CD4-positive, alpha-beta T cell treated with Interleukin-17A for 1 hour (primary cell): ENCODE measurements around the gene KCNAB3.
A peak's percentile ranks its signal among the peaks of the same experiment; 100 is the strongest.

Source experiments
- DNase-seq: peaks from one replicate; pipeline ENCODE4 v3.0.0-alpha.2; 2020

Gene KCNAB3

DNA sequence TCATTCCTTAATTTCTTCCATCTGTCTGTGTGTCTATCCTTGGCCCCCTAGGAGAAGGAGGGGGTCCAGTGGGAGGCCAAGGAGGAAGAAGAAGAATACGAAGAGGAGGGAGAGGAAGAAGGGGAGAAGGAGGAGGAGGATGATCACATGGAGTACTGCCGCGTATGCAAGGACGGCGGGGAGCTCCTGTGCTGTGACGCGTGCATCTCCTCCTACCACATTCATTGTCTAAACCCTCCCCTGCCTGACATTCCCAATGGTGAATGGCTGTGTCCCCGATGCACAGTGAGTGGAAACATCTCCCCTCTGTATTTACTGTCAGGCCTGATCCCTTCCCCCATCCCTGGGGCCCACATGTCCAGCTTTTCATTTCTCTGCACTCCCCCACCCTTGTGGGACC lies 34.8 kb downstream of the KCNAB3 start:
- DNase-seq, result no peak

DNA sequence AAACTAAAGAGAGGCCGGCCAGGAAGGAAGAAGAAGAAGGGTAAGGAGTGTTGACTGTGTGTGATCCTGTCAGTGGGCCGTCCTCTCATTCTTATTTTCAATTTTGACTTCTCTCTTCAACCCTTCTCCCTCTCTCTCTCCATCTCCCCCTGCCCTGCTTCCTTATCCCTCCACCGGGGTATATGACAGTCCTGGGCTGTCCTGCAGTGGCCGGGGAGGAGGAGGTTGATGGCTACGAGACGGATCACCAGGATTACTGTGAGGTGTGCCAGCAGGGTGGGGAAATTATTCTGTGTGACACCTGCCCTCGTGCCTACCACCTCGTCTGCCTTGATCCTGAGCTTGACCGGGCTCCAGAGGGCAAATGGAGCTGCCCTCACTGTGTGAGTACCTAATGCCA lies 35.4 kb downstream of the KCNAB3 start:
- DNase-seq, result no peak

DNA sequence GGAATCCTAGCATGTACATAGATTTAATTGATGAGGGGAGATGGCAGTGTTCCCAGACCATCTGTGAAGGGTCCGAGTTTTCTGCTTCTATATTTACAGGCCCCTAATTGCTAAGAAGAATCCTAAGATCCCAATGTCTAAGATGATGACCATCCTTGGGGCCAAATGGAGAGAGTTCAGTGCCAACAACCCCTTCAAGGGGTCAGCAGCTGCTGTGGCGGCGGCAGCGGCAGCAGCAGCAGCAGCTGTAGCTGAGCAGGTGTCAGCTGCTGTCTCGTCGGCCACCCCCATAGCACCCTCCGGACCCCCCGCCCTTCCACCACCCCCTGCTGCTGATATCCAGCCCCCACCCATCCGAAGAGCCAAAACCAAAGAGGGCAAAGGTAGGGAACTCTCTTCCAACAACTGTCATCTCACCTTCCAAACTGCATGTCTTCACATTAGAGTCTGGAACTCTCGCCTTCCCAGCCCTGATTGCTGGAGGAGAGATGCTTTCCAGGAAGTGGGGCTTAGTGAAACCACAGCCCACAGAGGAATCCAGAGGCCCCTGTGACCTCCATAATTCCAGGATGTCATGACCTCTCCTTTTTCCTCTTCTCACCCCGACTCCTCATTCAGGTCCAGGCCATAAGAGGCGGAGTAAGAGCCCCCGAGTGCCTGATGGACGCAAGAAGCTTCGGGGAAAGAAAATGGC lies 36.3 kb downstream of the KCNAB3 start:
- DNase-seq, result no peak

DNA sequence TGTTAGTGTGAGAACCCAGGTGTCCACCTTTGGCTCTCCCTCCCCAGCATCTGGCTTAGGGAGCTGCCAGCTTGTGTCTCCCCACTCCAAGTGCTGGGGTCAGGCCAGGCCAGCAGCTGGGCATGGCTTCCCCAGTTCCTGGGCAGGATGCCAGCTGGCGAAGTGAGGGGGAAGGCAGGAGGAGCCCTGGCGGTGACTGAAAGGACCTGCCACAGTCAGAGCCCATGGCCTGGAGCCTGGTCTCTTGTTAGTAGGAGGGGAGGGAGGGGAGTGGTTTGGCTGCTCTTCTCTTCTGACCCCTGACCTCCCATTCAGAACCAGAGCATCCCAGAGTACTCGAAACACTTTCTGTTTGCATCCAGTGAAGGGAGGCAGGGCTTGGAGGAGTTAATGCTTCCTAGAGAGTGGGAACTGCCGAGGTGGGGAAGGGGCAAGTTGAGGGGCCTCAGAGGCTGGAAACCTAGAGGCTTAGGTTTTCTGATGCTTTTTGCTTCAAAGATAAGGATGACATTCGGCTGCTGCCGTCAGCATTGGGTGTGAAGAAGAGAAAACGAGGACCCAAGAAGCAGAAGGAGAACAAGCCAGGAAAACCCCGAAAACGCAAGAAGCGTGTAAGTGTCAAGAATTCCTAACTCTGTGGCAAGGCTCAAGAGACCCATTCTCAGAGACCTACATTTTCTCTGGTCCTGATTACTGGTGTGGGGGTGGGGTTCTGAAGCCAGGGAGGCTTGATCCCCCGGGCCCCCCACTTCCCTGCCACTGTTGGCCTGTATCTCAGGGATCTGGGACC lies 40.3 kb downstream of the KCNAB3 start:
- peak; percentile 53 for DNase-seq

DNA sequence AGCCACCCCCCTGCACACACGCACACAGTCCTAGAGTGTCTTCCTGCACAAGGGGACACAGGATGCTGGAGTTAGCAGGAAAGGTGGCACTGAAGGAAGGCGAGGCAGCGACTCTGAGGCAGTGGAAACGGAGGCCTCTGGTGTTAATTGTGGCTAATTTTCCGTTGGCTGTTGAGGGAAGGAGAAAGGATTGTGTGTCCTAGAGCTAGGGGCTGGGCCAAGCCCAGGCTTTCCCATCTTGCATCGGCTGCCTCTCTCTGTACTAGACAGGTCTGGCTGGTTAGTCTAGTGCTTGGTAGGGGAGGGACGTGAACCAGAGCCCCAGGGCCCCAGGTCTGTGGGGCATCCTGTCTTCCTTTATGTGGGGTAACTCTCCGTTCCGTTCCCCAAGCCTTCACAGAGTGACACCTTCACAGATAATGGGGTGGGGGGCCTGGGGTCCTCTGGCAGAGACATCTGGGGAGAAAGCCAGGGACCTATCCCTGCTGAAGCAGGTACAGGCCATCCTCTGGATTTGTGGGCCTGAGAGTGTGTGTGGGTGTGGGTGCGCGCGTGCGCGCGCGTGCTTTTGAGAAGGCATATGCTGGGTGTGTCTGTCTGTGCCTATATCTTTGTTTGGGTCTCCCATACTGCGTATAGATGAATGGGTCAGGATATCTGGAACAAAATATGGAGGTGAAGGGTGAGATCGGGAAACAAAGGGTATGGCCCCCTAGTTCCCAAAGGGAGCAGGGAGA lies 41.3 kb downstream of the KCNAB3 start, which contains the start of gene CHD3:
Gene CHD3 (plus strand): TSS at position 606 of the 737 bp plus-strand sequence. CDS start 212 bp downstream, outside the sequence.
- peak; percentile 52 for DNase-seq

DNA sequence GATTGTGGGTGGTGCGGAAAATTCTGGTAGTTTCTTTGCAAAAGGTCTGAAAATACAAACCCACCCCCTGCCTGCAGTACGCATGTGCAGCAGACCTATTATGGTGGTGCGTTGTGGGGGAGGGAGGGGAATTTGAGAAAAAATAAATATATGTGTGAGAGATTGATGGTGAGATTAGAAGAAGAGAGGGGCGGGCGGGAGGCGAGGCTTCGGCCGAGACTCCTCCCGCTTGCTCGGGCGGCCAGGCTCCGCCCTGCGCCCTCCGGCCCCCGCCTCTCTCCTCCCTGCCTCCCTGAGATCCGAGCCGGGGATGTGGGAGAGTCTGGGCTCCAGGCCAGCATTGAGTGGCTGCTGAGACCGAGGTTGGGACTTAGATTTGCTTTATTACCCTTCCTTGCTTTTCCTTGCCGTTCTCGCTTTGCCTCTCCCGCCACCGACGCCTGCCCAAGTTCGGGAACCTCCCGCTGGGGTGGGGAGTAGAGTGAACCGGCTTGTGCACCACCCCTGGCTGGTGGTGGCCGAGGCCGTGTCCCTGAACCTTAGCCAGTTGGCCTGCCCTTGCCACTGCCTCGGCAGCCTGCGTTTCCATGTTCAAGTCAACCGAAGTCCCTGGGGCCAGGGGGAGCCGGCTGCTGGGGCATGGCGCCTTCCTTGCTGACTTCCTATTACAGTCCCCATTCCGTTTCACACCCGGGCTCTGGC lies 42.0 kb downstream of the KCNAB3 start:
- DNase-seq, result peak; percentile 97

DNA sequence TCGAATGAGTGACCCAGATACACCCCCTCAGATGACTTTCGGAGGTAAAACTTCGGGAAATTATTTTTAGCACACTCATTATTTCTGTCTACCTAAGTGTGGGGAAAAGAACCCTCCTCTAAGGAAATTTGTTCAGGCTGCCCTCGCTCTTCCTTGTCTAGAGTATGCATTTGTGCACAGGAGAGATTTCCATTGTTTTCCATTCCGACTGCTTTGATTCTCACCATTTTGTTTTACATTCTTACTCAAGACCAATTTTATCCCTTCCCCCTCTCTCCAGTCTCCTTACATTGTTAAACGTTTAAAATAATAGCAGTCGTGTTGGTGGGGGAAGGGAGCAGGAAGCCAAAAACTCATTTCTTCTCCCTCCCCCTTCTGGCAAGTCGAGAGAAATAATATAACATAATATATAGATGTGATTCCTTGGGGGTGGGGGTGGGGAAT lies 42.6 kb downstream of the KCNAB3 start:
- no peak for DNase-seq

DNA sequence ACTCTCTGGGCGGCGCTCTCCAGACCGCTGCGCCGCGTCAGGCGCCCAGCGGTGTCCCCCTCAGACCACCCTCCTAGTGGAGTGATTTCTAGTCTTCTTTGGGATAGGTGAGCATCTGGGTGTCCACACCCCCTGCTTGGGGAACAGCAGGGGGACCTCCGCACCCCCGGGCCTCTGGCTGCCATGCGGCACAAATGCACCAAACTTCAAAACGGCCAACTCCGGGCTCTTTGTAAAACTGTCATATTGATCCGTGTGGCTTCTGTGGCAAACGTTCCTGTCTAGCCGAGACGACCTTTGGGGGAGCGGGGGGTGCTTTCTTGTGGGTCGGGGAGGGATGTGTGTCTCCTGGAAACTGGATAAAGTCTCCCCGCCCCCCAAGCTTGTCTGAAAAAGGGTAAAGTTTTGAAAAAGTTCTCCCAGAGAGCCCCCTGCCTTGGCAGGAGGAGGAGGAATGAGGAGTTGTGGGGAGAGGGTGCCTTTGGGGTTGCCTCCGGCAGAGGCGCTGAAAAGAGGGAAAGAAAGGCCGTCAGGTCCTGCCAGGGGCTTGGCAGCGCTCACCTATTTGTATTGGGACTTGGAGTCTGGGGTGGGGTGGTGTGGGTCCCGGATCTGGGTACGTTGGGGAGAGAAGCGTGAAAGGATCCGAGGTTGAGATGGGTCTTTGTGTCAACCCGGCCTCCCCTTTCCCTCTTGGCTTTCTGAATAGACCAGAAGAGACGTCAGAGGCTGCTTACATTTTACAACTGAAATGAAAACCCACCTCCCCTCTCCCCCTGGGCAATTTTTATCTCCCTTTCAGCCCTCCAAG lies 43.2 kb downstream of the KCNAB3 start:
- DNase-seq, result peak; percentile 79

DNA sequence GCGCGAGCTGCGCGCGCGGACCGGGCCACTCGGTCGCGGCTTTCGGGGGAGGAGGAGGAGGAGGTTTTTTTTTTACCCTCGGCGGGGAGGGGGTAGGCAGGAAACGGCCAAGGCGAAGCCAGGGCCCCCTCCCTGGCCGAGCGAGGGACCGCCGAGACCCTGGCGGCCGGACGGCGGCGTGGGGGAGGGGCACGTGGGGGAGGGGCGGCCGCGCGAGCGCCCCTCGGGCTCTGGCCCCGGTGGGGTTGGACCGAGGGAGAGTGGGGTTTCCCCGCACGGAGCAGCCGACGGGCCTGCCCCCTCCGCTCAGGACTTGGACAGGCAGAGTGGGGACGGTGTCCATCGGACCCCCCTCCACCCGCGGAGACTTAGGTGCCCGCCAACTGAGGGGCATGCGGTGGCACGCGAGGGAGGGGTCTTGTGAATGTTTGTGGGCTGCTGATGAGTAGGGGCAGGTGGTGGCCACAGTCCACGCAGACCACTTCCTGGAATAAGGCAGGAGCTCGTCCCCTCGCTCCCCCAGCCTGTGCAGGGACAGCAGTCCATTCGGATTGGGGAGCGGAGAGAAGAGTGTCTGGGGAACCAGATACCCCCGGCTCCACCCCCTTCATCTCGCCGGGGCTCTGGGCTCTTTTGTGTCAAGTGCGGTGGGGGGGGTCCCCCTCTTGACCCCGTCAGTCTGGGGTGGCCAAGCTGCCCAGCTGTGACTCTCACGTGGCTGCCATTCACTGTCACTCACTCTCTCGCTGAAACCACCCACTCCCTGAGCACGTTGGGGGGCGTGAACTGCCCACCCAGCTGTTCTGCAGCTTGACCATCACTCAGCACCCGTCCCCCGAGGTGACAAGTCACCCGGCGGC lies 44.1 kb downstream of the KCNAB3 start:
- DNase-seq, result peak; percentile 59

DNA sequence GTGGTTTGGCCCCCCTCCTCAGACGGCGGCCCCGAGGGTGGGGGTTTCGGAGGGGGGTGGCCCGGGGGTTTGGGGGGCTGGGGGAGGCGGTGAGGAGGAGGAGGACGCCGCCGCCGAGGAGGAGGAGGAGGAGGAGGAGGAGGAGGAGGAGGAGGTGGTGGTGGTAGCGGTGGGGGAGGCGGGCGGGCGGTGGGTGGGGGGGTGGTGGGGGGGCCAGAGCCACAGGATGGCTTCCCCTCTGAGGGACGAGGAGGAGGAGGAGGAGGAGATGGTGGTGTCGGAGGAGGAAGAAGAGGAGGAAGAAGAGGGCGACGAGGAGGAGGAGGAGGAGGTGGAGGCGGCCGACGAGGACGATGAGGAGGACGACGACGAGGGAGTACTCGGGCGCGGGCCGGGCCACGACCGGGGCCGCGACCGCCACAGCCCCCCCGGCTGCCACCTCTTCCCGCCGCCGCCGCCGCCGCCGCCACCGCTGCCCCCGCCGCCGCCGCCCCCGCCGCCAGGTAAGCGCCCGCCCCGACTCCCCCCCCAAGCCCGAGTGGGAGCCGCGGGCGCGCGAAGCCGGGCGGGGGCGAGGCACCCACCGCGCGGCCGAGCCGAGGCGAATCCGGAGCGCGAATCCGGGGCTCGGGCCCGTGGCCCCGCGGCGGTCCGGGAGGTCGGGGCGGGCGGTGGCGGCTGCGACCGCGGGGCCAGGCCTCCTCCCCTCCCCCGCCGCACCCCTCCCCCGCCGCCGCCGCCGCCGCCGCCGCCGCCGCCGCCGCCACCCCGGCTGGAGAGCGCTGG lies 44.9 kb downstream of the KCNAB3 start:
- peak; percentile 56 for DNase-seq

DNA sequence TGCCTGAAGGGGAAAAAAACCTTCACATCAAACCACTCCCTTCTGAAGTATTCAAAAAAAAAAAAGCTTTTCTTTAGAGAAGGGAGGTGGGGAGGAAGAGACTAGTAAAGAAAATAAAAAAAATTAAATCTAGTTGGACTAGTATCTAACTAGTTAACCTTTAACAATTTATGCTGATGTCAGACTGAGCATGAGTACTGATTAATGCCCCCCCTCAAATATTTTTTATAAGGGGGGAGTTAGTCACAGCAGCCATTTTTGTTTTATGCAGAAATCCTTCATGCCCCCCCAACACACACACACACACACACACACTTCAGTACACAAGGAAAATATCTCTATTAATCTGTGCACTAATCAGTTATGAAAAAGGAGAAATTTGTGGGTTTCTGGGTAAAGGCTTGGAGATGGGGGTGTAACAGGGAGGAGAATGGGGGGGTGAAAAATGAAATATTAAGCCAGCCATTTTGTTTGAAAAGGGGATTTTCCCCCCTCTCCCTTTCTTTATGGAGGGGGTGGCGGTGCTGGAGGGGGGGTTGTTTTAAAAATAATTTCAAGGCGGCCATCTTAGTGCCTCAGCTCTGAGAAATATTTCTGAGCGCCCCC lies 45.8 kb downstream of the KCNAB3 start:
- DNase-seq, result peak; percentile 78

DNA sequence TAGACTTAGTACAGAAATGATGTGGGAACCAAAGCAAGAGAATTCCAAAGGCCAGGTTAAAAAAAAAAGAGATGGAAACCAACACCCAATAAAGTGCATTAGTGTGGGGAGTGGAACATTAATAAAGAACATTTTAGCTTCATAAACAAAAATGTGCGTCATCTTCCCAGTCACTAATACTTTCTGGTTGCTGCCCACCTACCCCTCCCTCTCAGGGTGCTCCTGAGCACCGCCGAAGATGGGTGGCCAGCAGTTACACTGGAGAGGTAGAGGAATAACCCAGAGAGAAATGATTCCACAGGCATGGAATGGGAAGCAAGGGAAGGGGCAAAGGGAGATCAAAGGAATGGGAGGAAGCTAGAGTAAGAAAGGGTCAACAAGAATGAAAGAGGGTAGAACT lies 47.0 kb downstream of the KCNAB3 start:
- DNase-seq, result no peak

DNA sequence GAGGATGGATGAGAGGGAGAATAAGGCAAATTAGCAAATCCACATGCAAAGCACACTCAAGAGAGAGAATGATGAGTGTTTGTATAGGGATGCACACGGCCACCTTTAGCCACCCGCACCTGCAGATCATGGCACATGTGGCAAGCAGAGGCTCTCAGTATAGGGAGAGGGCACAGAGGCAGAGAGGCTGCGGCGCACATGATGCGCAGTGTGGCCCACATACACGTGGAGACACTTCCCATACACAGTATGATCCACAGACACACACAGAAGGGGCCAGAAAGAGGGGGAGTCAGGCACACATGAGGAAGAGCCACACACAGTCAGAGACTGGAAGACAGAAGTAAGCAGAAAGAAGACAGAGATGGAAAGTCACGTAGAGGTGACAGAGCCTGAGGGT lies 47.6 kb downstream of the KCNAB3 start:
- DNase-seq, result no peak

DNA sequence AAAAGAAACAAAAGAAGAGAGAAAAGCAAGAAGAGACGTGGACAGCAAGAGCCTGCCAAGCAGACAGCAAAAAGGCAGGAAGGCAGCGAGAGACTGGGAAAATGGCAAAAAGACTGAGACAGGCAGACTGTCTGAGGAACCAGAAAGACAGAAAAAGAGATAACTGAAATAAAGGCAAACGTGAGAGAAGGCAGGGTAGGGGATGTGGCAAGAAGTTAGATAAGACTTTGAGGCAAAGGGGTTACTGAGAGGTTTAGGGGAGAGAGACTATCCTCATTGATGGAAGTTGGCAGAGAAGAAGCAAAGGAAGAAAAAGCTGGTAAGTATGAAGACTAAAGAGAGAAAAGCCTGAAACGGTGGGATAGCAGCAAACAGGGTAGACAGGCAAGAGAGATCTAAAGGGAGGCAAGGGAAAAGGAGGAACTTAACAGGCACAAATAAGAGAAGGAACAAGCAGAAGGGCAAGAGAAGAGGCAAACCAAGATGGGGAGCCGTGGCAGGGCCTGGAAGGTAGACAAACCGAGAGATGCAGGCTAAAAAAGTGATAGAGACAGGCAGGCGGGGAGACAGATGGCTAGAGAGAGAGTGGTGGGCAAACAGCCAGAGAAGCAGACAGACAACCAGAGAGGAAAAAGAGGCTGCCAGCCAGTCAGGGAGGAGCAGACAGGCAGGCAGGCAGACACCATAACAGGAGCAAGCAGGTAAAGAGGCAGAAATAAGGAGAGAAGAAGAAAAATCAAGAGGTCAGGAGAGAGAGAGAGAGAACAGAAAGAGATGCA lies 48.2 kb downstream of the KCNAB3 start:
- DNase-seq, result no peak

DNA sequence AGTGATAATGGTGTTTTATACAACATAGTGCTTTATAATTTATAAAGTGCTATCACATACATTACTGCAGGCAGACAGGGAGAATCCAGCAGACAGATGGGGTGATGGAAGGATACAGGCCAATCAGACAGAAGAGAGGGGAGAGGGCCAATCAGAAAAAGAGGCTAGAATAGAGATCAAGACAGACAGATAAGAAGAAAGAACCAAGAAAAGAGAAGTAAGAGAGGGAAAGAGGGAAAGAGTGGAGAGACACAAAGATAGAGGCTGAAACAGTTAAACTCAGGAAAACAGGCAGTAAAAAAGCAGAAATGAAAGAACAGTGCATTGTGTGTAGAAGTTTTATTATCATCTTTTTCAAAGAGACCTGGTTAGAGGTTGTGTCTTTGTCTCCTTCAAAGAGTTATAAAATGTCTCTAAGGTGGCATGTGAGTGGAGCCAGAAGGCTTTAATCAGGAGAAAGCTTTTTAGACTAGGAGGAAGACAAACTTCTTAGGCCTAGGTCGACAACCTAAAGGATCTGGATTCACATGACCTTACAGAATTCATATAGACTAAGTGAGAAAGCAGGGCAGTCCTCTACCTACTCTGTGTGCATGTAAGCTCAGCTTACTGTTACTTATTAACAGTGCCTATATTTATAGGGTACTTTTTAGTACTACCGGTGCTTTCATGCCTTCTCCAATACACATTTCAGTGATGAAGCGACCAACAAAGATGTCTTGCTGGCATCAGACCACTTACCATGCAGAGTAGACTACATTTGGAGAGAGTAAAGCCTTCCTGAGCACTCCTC lies 49.4 kb downstream of the KCNAB3 start:
- DNase-seq, result no peak

DNA sequence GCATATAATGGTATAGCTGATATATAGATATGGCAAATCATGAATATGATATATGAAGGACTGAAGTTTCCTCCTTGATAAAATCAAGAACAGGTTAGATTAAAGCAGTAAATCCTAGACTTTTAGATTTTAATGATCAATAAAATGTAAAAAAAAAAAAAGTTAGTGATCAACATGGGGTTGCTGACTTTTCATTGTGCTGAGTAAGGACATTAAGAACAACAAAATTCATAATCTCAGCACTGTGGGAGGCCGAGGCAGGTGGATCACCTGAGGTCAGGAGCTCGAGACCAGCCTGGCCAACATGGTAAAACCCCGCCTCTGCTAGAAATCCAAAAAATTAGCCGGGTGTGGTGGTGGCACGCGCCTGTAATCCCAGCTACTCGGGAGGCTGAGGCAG lies 51.4 kb downstream of the KCNAB3 start:
- no peak for DNase-seq

DNA sequence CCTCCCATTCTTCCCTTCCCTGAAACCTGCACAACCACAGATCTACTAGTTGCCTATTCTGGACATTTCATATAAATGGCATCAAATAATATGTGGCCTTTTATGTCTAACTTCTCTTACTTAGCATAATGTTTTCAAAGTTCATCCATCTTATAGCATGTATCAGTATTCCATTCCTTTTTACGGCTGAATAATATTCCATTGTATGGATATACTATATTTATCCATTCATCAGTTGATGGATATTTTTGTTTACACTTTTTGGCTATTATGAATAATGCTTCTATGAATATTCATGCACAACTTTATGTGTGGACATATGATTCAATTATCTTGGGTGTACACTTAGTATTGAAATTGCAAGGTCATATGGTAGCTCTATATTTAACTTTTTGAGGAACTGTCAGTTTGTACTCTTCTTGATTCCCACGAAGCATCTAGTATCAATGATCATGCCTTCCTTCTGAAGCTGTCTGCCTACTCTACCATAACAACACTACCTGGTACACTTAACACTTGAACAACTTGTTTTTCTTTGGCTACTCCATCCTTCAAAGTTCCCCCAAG lies 53.8 kb downstream of the KCNAB3 start:
- no peak for DNase-seq

DNA sequence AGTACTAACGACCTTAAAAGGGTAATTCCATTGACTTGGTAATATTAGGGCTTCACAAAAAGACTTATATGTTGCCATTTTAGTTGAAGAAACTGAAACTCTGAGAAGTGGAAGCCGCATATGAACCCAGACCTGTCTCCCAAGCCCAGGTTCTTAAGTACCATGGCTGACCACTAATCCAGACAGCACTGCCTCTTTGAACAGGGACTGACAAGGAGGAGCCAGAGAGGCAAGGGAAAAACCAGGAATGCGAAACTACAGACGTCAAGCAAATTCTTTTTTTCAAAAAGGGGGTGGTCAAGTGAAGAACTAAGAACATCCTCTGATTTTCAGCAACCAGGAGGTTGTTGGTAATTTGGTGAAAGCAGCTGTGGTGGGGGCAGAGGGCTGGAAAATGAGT lies 56.6 kb downstream of the KCNAB3 start:
- no peak for DNase-seq
